ENCODE data around the gene CACNA2D2.

The CACNA2D2 gene

DNA sequence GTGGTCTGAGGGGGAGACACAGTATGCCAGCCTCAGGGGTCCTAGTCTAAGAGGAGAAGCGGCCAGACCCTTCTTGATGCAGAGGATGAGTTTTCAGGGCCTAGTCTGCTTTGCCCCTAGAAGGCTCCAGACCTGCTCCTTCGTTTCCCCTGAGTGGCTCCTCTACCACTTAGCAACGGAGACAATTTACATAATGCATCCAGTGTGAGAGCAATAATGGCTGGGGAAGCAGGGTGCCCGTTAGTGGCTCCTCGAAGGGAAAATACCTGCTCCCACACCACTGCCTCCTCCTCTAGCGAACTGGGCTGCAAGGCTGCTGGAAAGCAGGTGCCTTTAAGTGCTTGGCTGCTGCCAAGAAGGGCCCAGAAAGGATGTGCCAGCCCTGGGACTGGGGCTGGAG, 38.9 kb downstream of the CACNA2D2 start:
- no peak for DNase-seq (ENCODE audit: low read depth in 2 of 2)

DNA sequence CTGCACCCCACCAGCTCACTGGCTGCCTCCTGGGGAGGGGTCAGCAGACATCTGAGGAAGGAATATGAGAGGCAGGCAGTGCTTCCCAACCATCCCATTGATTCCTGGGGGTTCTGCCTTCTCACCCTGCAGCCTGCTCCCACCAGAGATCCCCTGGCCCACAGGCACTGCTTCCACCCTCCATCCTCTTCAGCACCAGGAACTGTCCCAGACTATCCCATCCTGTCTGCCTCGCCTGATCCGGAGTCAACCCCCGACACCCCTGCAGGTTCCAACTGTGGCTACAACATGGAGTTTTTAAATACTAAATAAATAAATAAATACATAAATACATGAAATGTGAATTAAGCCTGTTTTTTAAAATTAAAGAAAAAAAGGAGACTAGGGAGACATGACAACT, 43.6 kb downstream of the CACNA2D2 start:
- DNase-seq (ENCODE audit: low read depth in 2 of 2): no peak

DNA sequence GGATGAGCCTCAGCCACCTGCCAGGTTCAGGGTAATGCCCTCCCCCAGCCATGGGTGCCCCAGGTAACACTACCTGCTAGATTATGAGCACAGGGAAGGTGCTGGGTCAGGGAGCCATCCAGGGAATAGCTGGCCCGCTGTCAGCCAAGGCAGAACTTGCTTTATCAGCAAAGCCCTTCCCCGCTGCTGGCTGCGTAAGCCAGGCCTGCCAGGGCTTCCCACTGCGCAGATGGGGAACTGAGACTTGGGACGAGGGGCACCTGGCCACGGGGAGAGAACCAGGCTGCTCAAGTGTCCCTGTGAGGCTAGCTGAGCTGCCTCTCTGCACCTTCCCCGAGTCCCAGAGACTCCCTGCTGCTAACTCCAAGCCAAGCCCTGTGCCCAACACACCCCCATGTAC, 45.4 kb downstream of the CACNA2D2 start:
- no peak for DNase-seq (ENCODE audit: low read depth in 2 of 2)

DNA sequence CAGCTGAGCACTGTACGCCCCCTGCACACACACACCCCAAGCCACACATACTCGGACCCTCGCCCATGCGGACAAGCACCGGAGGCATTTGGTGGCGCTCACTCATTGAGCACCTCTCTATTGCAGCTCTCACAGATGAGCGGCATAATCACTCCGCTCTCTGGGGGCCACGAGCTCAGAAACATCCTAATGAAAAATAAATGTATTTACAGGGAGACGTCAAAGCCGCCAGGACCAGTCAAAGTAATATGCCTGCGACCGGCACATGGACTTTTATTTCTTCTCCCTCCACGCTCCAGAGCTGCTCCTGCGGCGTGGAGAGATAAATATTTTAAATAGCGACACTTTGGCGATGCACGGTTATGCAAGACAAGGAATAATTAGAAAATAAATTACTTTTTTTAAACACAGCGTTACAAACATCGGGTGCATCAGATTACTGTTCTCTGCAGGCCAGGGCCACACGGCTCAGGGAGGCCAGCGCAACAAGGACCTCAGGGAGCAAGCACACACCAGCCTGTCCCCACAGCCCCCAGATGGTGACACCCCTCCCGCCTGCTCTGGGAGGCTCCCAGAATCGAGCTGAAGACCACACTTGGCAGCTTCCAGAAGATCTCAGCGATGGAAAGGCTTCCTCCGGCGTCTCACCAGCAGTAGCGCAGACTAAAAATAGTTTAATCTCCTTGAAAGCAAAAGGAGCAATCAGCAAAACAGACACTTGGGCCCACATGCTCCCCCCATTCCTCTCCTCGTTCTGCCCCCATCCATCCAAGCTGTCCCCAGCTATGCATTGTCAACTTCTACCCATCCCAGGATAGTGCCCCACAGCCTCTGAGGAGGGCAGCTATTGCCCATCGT, 48.0 kb downstream of the CACNA2D2 start:
- DNase-seq (ENCODE audit: low read depth in 2 of 2): no peak

DNA sequence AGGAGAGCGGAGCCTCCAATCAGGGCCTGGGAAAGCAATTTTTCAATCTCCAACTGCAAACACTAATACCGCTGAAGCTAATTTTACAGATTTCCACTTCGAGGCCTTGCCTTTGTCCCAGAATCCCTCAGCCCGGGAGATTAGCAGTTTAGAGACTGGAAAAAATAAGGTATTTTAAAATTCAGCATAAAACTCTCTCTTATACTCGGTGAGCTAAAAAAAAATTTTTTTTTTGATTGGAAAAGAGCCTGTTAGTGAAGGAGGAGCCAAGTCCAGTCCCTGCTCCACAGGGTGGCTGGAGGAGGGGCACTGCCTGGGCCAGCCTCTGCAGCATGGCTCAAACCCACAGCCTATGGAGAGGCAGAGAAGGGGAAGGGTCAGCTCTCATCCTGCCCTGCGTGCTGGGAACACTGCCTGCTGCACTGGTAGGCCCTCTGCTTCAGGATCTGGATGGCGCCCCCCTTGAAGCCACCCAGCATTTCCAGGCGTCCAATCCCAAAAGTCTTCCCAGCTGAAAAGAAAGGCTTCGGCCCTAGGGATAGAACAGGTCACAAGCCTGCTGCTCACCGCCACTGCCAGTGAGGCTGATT, 48.9 kb downstream of the CACNA2D2 start:
- no peak for DNase-seq (ENCODE audit: low read depth in 2 of 2)

DNA sequence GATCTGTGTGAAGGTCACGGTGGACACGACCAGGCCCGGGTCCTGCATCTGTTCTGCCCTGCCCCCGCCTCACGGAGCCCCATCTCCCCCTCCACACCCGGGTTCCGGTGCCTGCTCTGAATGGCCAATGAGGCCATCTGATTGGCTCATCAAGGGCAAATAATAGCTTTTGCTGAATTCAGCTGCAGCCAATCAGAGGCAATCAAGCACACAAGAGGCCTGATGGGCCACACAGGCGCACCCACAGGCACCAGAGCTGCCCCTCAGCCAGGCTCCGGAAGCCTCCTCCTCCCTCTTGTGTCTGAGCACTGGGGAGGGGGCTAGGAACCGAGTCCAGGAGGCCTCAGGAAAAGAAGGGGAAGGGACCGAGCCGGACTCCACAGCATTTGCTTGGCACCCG, 49.5 kb downstream of the CACNA2D2 start:
- DNase-seq (ENCODE audit: low read depth in 2 of 2): no peak

DNA sequence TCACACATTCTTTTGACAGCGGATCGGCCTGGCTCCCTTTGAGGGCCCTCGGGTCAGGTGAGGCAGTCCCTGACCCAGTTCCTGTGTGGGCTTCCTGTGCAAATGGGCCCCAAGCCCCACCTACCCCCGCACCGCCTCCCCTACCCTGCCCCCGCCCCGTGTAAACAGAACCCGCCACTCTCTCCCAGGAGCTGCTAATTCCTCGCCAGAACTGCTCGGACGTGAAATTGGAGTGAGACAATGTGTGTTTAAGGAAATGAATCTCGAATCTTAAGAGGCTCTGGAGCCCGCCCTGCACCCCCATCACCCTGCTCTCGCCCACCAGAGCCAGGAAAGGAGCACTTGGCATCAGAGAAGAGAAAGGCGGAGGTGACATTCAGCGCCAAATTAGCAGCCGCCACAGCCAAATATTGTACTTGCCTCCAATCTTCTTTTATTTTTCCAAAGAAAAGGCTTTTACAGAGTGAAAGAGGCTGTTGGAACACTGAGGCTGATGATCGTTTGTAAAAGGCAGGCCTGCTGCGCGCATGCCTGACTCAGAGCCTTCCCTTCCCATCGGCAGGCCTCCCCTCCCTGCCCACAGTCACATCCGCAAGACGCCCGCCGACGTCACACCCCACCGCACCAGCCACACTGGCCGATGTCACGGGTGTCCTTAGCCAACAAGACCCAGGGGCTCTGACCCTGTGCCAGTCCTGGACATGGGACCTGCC, 53.1 kb downstream of the CACNA2D2 start:
- peak; percentile 37 to 58 for DNase-seq (ENCODE audit: low read depth in 2 of 2)

DNA sequence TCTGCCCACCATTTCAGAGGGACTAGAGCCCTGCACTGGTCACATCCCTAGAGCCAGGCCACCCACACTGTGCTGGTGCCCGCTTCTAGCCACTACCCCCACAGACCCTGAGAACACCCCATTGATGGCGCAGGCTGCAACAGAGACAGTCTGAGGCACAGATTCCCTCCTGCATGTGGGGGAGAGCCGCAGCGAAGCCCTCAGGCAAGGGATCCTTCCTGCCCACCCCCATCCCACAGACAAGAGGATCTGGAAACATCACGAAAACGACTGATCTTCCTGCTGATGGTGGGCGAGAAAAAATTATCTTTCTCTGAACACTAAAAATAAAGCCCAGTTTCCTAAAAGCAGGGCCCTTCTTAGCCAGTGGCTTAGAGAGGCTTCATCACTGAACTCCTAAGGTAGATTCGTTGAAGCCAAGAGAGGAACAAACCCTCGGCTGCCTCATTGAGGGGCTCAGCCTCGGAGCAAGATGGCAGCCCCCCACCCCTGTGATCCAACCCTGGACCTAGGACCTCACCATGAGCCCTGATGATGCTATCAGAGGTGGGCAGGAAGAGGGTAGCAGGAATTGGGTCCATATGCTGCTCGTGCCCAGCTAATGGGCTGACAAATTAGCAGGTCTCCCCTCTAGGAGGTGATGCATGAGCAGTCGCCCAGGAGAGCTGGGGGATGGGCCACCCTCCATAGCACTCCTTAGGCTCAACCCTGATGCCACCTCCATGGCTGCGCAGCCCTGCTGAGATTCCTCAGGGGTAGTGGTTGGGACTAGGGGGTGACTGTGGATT, 54.5 kb downstream of the CACNA2D2 start:
- no peak for DNase-seq (ENCODE audit: low read depth in 2 of 2)

DNA sequence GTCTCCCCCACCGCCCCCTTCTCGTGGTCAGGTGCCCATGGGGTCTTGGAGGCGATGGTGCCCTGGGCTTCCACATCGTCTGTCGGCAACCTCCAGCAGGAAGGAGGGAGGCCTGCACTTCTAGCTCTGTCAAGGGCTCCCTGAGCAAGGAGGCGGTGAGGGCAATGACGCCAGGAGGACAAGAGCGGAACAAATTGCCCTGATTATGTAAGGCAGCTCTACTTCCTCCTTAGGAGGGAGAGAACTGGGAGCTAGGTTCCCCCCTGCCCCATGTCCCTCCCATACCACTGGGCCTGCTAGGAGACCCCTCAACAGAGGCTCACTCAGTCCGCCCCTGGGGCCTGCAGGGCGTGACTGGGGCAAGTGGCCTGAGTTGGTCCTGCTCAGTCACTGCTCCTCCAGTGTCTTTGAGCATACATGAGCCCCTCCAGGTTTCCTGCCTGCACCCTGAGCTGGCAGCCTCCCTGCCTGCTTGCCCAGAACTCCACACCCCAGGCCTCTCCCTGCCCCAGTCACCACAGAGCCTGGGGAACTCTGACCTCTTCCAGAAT, 56.1 kb downstream of the CACNA2D2 start:
- DNase-seq (ENCODE audit: low read depth in 2 of 2): no peak

DNA sequence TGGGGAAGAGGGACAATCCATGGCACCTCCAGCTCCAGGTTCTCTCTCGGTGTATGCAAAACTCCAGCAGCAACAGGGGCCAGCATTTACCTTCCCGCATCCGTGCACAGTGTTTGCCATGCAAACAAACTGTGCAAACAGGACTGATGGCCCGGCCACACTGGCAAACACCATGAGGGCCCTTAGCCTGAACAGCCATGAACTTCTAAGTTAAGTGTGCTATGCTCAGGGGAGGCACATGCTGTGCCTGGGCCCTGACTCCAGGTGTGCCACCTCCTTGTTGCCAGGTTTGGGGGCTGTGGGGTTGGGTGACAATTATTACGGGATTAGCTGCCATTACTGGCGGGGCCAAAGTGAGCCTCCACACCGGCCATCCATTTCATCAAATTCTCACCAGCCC, 57.5 kb downstream of the CACNA2D2 start:
- DNase-seq (ENCODE audit: low read depth in 2 of 2): no peak

DNA sequence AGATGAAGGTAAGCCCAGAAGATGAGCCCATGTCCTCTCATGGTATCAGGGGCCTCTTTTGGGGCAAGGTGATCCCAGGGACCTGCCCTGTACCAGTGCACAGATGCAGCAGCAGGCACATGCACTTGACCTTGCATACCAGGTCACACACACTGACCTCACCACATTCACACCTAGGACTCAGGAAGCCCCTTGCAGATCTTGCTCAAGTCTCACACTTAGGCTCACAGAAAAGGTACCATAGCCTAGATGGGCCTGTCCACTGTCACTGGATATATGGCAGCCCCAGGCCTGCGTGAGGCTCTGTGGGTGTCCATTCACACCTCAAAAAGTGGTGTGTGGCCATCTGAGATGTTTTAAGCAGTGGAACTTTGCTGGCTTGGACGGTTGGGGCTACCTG, 58.7 kb downstream of the CACNA2D2 start:
- no peak for DNase-seq (ENCODE audit: low read depth in 2 of 2)

DNA sequence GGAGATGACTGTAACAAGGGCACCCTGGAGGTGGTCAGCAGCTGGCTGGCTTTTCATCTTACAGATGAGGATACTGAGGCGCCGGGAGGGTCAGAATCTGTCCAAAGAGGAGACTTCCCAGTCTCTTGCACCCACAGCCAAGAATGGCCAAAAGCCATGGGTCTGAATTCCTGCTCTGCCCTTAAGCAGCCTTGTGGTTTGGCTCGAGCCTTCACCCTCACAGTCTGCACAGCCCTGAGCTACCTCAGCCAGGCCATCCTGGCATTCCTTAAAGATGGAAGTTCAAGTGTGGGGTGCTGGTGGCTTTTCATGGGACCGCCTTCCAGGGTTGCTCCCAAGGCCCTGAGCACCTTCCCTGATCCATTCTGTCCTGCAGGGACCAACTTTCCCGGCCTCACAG, 59.2 kb downstream of the CACNA2D2 start:
- DNase-seq (ENCODE audit: low read depth in 2 of 2): no peak

DNA sequence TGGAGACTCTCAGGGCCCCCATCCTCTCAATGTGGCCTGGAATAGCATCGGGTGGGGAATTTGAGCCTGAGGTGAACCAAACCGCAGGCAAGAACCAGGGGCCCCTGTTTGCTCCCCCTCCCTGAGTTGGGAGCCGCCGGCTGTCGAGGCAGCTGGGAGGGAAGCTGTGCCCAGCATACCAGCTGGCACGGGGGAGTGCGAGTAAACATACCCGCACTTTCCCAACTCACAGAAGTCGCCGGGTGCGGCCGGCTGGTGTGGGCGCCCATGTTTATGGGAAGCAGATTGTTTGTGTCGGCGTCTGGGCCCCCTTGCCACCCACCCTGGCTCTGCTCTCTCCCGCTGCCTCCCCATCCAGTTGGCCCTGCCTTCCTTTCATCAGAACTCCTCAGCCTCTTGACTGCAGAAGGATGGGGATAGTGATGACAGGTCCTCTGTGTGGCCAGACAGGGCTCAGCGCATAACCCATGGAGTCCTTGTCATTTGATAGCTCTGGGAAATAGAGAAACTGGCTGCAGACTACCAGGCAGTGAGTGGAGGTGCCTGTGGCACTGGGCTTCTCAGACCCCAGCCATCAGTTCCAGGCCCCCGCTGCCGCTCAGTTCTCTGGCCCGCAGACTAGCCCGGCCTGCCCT, 60.4 kb downstream of the CACNA2D2 start:
- no peak for DNase-seq (ENCODE audit: low read depth in 2 of 2)

DNA sequence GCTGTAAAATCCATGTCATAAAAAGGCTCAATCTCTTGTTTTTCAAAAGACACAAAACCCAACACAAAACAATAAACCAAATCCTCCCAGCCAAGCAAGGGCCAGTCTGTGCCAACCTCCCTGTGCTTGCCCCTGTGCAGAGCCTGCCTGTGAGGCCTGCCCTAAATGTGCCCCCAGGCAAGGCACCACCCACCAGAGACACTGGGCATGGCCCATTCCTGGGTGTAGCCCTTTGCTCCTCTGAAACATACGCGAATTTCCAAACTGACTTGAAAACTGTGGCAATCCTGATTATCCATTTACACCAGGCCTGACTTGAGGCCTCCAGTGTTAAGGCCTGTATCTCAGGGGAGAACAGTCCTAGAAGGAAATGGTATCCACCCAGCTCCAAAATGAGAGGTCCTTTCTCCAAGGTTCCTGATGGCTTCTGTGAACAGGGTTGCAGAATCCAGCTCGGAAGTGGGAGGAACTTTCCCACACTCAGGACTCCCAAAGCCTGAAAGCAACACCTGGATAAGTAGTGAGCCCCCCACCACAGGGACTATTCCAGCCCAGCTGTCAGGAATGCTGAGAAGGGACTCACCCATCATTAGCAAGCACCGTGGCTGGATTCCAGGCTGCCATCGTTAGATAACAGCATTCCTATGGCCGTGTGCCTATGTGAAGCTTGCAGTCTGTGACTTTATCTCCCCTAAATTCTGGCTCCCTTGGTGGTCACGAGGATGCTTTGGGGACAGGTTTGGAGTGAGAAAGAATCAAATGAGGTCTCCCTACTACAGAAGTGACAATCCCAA, 61.8 kb downstream of the CACNA2D2 start:
- DNase-seq (ENCODE audit: low read depth in 2 of 2): no peak

DNA sequence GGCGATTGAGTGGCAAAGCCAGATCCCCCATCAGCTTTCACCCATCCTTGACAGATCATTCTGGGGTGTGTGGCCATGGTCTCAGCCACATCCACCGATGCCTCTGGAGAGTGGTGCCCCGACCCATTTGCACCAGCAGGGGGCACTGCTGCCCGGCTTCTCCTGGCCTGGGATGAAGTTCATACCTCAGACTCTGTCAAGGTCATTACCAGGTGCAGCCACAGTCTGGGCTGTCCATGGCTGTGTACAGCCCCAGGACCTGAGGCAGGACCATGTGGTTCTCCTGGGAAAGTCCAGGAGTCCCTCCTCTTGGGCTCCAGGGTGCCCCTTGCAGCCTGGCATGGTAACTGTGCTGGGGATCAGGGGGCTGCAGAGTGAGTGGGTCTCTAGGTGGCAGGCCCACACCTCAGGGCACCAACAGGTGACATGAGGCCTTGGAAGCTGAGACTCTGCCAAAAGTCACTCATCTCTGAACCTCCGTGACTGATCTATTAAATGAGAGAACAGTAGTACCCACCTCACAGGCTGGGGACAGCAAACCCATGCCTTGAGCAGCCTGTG, 67.2 kb downstream of the CACNA2D2 start:
- DNase-seq (ENCODE audit: low read depth in 2 of 2): peak; percentile 36 to 52

DNA sequence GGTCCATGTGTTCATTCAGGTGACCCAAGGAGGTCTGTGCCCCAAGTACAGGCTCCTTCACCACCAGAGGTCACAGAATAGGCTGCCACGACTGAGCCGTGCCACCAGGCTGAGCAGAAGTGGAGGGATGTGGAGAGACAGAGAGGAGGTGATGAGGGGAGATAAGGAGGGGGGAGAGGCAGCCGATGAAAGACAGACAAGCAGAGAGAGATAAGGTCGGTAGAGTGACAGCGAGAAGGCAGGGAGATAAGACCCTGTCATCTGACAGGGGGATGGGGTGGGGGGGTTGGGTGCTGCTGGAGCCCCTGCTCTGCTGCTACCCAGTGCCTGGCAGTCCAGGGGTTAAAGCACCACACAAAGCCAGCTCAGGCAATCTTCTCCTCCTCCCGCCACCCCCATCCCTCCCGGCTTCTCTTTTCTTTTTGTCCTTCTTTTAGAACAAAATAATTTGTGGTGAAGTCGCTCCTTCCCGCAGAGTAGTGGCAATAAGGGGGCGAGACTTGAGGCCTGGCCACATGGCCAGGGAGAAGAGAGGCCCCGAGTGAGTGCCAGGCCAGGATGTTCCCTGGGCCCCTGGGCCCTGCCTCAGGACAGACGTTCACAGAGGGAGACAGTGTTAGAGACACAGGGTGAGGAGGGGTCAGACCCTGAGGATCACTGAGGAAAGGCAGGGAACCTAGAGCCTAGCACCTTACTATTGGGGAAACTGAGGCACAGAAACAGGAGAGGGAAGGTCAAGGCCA, 67.9 kb downstream of the CACNA2D2 start:
- DNase-seq (ENCODE audit: low read depth in 2 of 2): no peak

DNA sequence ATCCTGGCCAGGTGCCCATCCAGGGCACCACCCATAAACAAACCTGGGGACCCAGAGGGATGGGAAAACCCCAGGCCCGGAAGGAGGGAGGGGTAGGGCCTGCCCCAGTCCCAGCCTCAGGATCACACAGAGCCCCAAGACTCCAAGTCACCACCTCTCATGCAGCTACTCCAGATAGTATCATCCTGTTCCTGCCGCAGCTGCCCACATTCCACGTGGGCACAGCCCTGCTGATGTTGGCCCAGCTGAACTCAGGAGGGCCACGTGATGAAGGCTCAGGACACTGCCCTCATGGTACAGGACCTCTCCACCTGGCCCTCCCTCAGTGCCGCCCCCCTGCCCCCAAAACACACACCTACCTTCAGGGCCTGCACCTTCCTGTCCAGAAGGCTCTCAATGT, 69.5 kb downstream of the CACNA2D2 start:
- DNase-seq (ENCODE audit: low read depth in 2 of 2): no peak

DNA sequence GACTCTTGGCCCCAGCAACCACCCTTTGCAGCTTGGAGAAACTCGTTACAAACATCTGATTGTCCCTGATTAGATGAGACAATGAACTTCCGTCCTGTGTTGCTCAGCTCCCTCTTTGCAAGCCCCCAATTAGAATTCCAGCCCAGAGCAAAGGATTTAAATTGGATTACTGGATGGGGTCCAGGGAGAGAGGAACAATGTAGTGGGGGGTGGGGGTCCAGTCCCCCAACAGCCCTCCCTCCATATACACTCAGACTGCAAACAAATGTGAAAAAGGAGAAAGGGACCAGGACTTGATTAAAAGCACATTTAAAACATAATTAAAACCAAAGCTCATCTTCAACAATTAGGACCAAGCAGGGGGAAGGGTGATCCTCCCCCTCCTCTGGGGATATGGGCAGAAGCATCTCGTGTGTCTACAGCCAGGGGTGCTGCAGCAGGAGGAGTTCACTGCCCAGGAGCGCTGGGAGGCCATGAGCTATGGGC, 72.4 kb downstream of the CACNA2D2 start:
- no peak for DNase-seq (ENCODE audit: low read depth in 2 of 2)

DNA sequence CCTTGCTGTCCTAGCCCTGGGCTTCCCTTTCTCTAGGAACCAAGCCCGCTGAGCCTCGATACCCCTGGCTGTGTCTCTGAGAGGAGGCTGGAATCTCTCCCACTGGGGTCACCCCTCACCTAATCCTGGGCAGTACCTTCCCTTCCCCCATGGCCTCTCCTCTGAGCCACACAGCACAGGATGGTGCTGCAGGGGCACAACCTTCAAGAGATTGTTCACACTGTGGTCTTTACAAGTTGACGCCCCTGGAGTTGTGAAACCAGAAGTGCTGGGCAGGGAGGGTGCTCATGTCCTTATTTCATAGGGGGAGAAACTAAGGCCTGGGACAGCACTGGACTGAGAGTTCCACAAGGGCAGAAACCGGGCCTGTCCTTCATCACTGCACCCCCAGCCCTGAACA, 73.2 kb downstream of the CACNA2D2 start:
- DNase-seq (ENCODE audit: low read depth in 2 of 2): no peak
